NK-92 treated with Interleukin-12 subunit alpha and Interleukin-12 subunit beta, amount 100 ng/mL, for 24 hours (cell line): Measurements from ENCODE around the gene FNBP1.
"Not testable (repeated sequence)": the region's sequence is repeated elsewhere in the genome, so short reads cannot be mapped to it uniquely, and the experiment has no call there.

Experiments
- DNase-seq: peaks from one replicate; lab custom pipeline; 2025; lab: John Stamatoyannopoulos, UW

FNBP1 gene

GRCh38 chr9:129918296-129918950, 124.6 kb downstream of the FNBP1 start:
- no peak for DNase-seq

GRCh38 chr9:129916707-129917106, 126.3 kb downstream of the FNBP1 start:
- DNase-seq = no peak

- no peak for DNase-seq
Measured at GRCh38 chr9:129914051-129914450, 128.9 kb downstream of the FNBP1 start.

- no peak for DNase-seq
Measured at GRCh38 chr9:129910628-129911567, 132.1 kb downstream of the FNBP1 start.

GRCh38 chr9:129909851-129910250, 133.1 kb downstream of the FNBP1 start:
- no peak for DNase-seq

- DNase-seq = no peak
Measured at GRCh38 chr9:129908906-129909305, 134.1 kb downstream of the FNBP1 start.

GRCh38 chr9:129907201-129907600, 135.8 kb downstream of the FNBP1 start:
- DNase-seq = no peak

- no peak for DNase-seq
Measured at GRCh38 chr9:129906298-129906697, 136.7 kb downstream of the FNBP1 start.

GRCh38 chr9:129904734-129905133, 138.3 kb downstream of the FNBP1 start:
- DNase-seq = no peak

- DNase-seq = no peak
Measured at GRCh38 chr9:129902740-129903134, 140.3 kb downstream of the FNBP1 start.

- no peak for DNase-seq
Measured at GRCh38 chr9:129901993-129902739, 140.8 kb downstream of the FNBP1 start.

- DNase-seq = no peak
Measured at GRCh38 chr9:129900263-129901027, 142.5 kb downstream of the FNBP1 start.

GRCh38 chr9:129899620-129900019, 143.4 kb downstream of the FNBP1 start:
- DNase-seq = no peak

- DNase-seq = no peak
Measured at GRCh38 chr9:129898185-129898584, 144.8 kb downstream of the FNBP1 start.

GRCh38 chr9:129897263-129897662, 145.7 kb downstream of the FNBP1 start:
- no peak for DNase-seq

- no peak for DNase-seq
Measured at GRCh38 chr9:129895376-129896268, 147.4 kb downstream of the FNBP1 start.

- DNase-seq = no peak
Measured at GRCh38 chr9:129894120-129894823, 148.7 kb downstream of the FNBP1 start.

- no peak for DNase-seq
Measured at GRCh38 chr9:129891569-129891968, 151.4 kb downstream of the FNBP1 start.

- not testable (repeated sequence) for DNase-seq
Measured at GRCh38 chr9:129890718-129891299, 152.2 kb downstream of the FNBP1 start.
